BE2C (cell line): ENCODE measurements around the gene HSPBP1.

Experiments used
- DNase-seq: peaks from one replicate; pipeline ENCODE4 v3.0.0-alpha.2; 2020
- H3K27me3 ChIP-seq: fragments of 250-450 bp; sonication (Bioruptor Pico); 2 replicates; pipeline ENCODE4 v1.5.1; 2020; ENCODE audit warnings: mild to moderate bottlenecking
- H3K36me3 ChIP-seq: fragments of 250-450 bp; sonication (Bioruptor Pico); 2 replicates; pipeline ENCODE4 v1.5.1; 2020; ENCODE audit warnings: mild to moderate bottlenecking
- H3K4me1 ChIP-seq: fragments of 250-450 bp; sonication (Bioruptor Pico); 2 replicates; pipeline ENCODE4 v1.5.1; 2020
- H3K4me3 ChIP-seq: 2 replicates; pipeline ENCODE4 v1.5.1; 2011; ENCODE audit warnings: low read depth, low read length
- H3K9me3 ChIP-seq: fragments of 250-450 bp; sonication (Bioruptor Pico); 2 replicates; pipeline ENCODE4 v1.5.1; 2020
- TF ChIP-seq, protein P1 (sequence below): IDR thresholded peaks from 2 replicates; pipeline ENCODE4 v1.5.1; 2012; ENCODE audit warnings: mild to moderate bottlenecking, low read depth, low read length

Gene HSPBP1

DNA sequence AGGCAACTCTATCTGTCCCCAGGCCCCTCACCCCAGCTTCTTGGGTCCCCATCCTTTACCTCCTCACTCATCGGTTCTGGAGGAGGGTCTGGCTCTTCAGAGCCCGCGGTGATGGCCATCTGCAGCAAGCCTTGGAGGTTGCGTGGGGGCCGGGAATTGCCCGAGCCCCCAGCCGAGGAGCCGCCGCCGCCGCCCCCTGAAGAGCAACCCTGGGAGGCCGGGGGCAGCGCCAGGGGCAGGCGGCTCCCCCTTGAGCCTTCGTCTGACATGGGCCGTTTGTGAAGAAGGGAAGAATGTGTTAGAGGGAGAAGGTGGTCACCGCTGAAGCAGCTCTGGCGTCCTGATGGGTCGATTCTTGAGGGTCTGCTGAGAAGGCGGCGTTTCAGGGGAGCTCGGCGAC lies 570 bp downstream of the HSPBP1 start:
- H3K27me3 ChIP-seq = no peaks in the 10 kb centered on the region
- TF ChIP-seq, protein P1, sequence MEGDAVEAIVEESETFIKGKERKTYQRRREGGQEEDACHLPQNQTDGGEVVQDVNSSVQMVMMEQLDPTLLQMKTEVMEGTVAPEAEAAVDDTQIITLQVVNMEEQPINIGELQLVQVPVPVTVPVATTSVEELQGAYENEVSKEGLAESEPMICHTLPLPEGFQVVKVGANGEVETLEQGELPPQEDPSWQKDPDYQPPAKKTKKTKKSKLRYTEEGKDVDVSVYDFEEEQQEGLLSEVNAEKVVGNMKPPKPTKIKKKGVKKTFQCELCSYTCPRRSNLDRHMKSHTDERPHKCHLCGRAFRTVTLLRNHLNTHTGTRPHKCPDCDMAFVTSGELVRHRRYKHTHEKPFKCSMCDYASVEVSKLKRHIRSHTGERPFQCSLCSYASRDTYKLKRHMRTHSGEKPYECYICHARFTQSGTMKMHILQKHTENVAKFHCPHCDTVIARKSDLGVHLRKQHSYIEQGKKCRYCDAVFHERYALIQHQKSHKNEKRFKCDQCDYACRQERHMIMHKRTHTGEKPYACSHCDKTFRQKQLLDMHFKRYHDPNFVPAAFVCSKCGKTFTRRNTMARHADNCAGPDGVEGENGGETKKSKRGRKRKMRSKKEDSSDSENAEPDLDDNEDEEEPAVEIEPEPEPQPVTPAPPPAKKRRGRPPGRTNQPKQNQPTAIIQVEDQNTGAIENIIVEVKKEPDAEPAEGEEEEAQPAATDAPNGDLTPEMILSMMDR = no peak
- DNase-seq = no peak
- peak overlapping the region; percentile 96 for H3K4me3 ChIP-seq
- no peaks in the 10 kb centered on the region for H3K9me3 ChIP-seq
- peaks cover 4% of the 10 kb centered on the region; the same call in 1 of the 2 replicates for H3K36me3 ChIP-seq
- H3K4me1 ChIP-seq = 0 out of 2 replicates have a peak, but pooled peaks cover 3% of the 10 kb centered on the region

DNA sequence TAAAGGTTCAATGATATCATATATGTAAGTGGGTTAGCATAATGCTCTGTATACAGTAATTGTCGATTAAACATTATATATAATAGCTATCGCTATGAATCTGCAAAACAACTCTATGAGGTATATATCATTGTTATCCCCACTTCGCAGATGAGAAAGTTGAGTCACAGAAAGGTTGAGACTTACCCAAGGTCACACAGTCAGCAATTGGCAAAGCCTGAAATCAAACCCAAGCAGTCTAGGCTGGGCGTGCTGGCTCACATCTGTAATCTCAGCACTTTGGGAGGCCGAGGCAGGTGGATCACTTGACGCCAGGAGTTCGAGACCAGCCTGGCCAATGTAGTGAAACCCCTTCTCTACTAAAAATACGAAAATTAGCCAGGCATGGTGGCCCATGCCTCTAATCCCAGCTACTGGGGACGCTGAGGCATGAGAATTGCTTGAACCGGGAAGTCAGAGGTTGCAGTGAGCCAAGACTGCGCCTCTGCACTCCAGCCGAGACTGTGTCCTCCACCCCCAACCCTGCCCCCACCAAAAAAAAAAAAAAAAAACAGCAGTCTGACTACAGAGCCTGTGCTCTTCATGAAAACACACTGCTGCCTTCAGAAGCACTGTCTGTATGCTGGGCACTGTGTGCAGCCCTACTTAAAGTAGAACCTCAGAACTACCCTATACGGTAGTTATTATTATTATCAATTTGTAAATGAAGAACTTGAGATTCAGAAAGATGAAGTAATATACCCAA lies 1.3 kb downstream of the HSPBP1 start:
- Histone ChIP-seq H3K9me3 (no peaks in the 10 kb centered on the region), H3K36me3 (peaks cover 9% of the 10 kb centered on the region; the same call in 1 of the 2 replicates), H3K27me3 (no peaks in the 10 kb centered on the region), H3K4me3 (peak overlapping the region; percentile 96), H3K4me1 (0 out of 2 replicates have a peak, but pooled peaks cover 3% of the 10 kb centered on the region)
- no peak for DNase-seq
- TF ChIP-seq, protein P1 = no peak

DNA sequence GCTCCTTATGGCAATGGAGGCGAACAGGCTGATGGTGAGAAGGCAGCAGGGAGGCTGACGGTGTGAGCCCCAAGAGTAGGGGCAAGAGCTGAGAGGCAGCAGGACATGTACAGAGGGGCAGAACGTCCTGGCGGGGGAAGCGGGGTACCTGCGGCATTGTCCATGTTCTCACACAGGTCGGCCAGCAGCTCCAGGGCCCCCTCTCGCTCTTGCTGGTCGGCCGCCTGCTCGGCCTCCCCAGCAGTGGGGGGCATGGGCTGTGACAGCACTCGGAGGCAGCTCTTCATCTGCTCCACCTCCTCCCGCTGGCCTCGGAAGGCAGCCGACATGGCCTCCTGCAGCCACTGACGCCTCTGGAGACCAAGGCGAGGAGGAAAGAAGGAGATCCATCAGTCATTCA lies 2.4 kb downstream of the HSPBP1 start:
- Histone ChIP-seq H3K4me3 (no peak overlapping the region), H3K9me3 (no peaks in the 10 kb centered on the region), H3K27me3 (no peaks in the 10 kb centered on the region), H3K4me1 (no peaks in the 10 kb centered on the region), H3K36me3 (peaks cover 10% of the 10 kb centered on the region; the same call in 1 of the 2 replicates)
- DNase-seq = no peak
- TF ChIP-seq, protein P1 = no peak

DNA sequence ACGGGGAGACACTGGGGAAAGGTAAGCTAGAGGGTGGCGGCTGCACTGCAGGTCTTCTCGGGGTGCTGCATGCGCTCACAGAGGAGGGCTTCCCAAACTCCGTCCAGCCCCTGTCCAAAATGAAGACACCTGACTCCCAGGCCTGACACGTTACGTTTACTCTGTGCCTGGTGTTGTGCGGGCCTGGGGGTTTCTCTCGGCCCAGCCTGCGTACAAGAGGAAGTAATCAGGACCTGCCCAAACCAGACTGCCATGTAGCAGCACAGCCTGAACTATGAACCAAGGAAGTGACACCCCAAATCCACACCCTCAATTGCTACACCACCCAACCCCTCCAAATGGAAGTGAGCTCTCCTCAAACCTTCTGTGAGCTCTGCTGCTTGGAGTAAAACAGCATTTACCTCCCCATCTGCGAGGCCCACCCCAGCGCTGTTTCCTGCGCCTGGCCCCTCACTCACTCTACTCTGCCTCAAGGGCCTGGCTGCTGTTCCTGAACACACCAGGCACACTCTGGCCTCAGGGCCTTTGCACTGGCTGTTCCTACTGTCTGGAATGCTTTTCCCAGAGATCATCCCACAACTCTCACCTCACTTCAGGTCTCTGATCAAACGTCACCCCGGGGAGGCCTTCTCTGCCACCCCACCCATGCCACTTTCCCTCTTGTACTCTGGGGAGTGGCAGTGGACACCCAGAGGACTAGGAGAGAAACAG lies 3.0 kb downstream of the HSPBP1 start:
- H3K4me1 ChIP-seq = no peaks in the 10 kb centered on the region
- H3K9me3 ChIP-seq = no peaks in the 10 kb centered on the region
- peaks cover 10% of the 10 kb centered on the region; the same call in 1 of the 2 replicates for H3K36me3 ChIP-seq
- H3K27me3 ChIP-seq = no peaks in the 10 kb centered on the region
- DNase-seq = no peak
- no peak overlapping the region for H3K4me3 ChIP-seq
- TF ChIP-seq, protein P1 = no peak

DNA sequence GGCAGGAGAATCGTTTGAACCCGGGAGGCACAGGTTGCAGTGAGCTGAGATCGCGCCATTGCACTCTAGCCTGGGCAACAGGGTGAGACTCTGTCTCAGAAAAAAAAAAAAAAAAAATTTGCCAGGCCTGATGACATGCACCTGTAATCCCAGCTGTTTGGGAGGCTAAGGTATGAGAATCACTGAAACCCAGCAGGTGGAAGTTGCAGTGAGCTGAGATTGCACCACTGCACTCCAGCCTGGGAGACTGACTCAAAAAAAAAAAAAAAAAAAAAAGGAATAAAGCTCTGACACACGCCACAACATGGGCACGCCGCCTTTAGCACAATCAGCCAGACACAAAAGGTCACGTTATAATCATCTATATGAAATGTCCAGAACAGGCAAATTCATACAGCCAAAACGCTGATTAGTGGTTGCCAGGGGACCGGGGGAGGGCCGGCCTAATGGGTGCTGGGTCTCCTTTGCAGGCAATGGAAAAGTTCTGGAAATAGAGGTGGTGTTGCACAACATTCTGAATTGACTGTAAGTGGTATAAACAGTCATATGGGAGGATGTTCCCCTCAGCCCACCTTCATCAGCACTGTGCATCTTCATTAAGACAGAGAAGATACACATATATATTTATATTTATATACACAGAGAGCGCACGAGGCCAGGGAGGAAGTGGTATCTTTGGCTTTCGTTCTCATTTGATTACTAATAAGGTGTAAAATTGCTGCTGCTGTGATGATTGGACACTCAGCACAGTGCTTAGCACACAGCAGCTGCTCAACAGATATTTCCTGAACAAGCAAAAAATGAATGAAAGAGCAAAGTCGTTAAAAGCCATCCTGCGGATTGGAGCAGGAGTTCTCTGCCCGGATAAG lies 3.8 kb downstream of the HSPBP1 start:
- no peak for DNase-seq
- Histone ChIP-seq H3K27me3 (no peaks in the 10 kb centered on the region), H3K36me3 (peaks cover 10% of the 10 kb centered on the region; the same call in 1 of the 2 replicates), H3K4me3 (no peak overlapping the region), H3K9me3 (no peaks in the 10 kb centered on the region), H3K4me1 (no peaks in the 10 kb centered on the region)
- TF ChIP-seq, protein P1 = no peak
